SIG-M5 treated with dmso at 0.1 percent for 504 hours (cell line): ENCODE measurements around the gene SLC38A8.

Experiments
- DNase-seq: peaks from one replicate; lab custom pipeline; 2025; ENCODE audit not compliant: unreplicated experiment; lab: John Stamatoyannopoulos, UW

Gene SLC38A8

GRCh38 chr16:84003038-84003437 lies 39.6 kb downstream of the SLC38A8 start:
- no peak for DNase-seq

- DNase-seq, result no peak
Measured at GRCh38 chr16:84001726-84002125, 40.9 kb downstream of the SLC38A8 start.

GRCh38 chr16:84000989-84001642 lies 41.5 kb downstream of the SLC38A8 start:
- no peak for DNase-seq

DNA sequence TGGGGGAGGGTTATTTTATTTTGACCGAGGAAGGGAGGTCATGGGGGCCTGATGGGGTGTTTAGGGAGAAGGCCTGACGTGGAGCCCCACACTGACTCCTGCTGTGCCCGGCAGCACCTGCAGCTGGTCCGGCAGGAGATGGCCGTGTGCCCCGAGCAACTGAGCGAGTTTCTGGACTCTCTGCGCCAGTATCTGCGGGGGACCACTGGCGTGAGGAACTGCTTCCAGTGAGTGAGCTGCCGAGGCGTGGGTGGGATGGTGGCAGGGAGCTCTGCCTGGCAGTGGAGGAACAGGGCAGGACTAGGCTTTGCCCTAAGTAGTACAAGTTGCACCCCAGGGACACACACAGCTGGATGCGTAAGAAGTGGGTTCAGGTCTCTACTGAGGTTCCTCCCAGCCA lies 44.5 kb downstream of the SLC38A8 start:
- no peak for DNase-seq

DNA sequence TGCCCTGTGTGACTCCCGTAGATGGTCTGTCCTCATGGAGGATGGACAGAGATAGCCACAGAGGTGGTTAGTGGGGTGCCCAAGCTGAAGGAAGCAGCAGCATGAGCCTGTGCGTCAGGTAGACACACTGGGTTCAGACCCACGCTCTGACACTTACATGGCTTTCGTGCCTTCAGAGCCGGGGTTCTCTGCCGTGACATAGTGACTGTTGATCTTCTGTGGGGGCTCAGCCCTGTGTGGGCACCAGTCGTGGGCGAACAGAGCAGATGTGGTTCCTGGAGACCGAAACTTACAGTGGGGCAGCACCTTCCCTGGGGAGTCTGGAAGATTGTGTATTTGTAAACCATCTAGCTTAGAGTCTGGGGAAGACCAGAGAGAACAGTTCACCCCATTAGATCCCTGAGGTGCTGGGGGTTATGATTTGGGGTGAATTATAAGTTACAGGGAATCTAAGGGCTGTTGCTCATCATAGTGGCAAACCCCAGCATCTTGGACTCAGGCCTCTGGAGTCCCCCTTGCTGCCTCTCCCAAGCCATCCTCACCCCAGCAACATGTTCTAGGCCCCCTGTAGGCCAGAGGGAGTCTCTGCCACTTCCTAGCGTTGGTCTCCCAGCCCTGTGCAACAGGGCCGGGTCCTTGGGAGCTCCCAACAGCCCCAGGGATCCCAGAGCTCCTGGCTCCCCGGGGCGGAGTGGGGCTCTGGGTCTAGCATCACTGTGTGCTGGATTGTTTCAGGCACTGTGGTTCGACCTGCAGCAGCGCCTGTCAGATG lies 45.9 kb downstream of the SLC38A8 start:
- DNase-seq, result no peak

- DNase-seq, result peak; percentile 36
Measured at GRCh38 chr16:83995754-83996153, 46.8 kb downstream of the SLC38A8 start.

DNA sequence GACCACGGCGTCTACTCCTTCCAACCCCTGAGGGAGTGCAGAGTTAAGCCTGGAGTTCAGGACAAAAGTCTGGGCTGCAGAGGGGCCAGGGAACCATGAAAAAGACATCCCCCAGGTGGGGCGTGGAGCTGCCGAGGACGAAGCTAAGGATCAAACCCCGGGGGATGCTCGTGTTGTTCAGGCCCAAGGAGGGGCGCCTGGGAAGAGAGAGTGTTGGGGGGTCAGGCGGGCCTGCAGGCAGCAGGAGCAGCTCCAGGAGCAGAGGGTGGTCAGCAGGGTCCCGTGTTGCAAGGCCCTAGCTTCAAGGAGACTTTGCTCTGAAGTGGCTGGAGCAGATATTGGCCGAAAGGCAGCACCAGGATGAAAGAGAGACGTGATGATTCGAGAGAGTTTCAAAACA lies 47.9 kb downstream of the SLC38A8 start:
- no peak for DNase-seq

- peak; percentile 88 for DNase-seq
Measured at GRCh38 chr16:83994087-83994486, 48.5 kb downstream of the SLC38A8 start.

DNA sequence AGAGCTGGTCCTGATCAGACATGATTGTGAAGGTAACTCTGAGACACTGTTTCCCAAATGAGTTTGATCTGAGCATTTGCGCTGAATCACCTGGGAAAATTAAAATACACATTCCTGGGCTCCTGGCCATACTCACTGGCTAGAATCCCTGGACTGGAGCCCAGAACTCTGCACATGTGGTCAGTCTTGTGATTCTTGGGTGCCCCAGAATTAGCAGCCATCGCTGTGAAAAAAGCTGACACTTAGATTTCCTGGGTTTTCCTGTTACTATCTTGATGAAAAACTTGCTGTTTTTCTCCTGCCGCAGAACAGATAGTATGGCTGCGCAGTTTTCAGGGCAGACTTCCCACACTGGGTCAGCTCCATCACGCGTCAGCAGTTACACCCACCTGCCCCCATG lies 50.0 kb downstream of the SLC38A8 start:
- DNase-seq, result no peak

- DNase-seq, result no peak
Measured at GRCh38 chr16:83990492-83990891, 52.1 kb downstream of the SLC38A8 start.

- DNase-seq, result no peak
Measured at GRCh38 chr16:83989300-83989699, 53.3 kb downstream of the SLC38A8 start.

GRCh38 chr16:83983491-83983890 lies 59.1 kb downstream of the SLC38A8 start:
- no peak for DNase-seq

- no peak for DNase-seq
Measured at GRCh38 chr16:83981799-83982198, 60.8 kb downstream of the SLC38A8 start.

DNA sequence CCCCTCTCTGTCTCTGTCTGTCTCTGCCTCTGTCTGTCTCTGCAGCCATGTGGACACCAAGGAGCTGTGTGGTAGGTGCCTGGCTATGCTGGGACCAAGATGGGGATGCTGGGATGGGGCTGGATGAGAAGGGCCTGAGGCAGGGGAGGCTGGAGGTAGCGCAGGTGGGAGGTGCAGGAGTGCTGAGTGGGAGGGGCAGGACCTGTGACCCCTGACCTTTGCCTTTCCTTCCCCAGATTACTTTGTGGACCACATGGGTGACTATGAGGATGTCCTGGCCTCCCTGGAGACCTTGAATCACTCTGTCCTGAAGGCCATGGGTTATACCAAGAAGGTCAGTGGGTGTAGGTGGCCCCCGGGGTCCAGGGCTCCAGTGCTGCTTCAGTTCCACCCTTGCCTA lies 61.8 kb downstream of the SLC38A8 start:
- no peak for DNase-seq

GRCh38 chr16:83979441-83979840 lies 63.2 kb downstream of the SLC38A8 start:
- no peak for DNase-seq

DNA sequence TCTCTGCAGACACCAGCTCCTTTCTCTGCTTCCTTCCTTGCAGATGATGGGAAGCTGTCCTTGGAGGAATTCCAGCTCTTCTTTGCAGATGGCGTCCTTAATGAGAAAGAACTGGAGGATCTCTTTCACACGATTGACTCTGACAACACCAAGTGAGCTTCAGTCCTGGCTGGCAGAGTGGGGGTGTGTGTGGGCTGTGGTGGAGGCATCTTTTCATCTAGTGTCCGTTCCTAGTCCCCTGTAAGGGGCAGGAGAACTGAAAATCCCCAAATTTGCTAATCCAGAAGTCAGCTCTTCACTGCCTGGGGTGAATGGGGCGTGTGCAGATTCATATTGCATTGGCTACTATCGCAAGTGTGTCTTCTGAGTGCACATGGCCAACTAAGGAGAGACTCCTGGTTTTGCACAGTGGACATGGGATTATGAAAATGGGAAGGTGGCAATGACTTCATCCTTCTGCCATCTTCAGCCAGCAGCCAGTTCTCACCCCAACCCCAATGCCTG lies 64.1 kb downstream of the SLC38A8 start:
- DNase-seq, result no peak

DNA sequence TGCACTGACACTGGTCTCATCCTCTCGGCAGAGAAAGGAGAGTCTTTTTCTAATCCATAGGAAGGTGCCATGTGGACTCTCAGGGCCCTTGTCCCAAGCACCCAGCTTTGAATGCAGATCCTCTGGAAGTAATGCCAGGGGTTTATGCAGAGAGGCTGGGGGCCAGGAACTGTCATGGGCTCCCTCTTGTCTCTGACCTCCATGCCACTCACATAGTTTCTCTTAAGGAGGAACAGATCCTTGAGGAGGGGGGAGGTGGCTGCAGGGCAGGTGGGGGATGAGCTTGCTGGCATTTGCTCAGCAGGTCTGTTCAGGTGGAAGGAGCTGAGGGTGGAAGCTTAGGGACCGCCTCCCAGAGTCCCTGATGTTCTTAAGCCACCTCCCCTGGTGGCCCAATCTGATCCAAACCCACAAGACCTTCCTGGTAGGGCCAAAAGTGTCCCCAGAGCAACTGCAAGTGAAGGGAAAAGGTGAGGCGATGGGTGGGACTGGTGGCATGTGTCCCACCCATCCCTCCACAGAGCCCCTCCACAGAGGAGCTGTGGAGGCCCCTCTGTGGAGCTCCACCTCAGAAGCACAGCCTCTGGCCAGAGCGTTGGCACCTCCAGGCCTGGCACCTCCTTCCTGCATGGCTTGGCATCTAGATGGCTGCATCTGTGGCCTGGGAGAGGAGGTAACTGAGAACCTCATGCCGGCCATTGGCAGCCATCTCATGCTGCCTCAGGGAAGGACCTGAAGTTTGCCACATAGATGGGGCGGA lies 65.4 kb downstream of the SLC38A8 start:
- DNase-seq, result no peak

GRCh38 chr16:83975590-83976260 lies 66.9 kb downstream of the SLC38A8 start:
- no peak for DNase-seq

GRCh38 chr16:83974475-83974874 lies 68.1 kb downstream of the SLC38A8 start:
- no peak for DNase-seq

DNA sequence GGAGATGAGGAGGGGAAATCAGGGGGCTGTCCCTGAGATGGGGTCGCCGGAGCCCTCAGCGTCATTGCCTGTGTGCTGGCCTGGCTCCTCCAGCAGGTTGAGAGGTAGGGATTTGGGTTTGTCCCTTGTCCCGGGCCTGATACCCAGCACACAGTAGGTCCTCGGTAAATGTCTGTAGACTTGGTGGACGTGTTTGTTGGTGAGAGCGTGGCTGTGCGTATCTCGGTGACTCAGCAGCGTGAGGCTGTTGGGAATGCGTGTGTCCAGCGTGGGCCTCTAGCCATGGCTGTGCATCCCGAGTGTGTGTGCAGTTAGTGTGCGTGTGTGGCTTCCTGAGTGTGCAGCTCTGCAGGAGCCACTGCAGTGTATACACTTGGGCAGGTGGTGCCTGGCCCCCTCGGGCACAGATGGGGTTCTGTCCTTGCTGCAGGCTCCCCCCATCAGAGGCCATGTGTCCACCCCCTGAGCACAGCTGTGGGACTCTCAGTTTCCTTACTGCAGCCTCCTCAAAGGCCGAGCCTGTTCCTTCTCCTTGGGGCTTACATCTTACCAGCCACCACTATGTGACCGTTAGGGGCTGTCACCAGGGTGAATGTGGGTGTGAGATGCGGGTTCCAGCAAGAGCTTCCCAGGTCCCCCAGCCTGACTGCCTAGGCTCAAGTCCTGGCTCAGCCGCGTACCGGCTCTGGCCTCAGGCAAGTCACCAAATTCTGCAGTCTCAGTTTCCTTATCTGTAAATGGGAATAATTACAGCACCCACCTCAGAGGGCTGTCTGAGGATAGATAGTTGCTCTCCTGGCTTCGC lies 68.8 kb downstream of the SLC38A8 start:
- DNase-seq, result no peak
